Measurements from ENCODE around the gene KPNA3. TPM values are rescaled to one million over a fixed set of nuclear protein-coding genes. Genes with fewer than 3 reads are reported as not detected.
A peak's percentile ranks its signal among the peaks of the same experiment; 100 is the strongest.
"Not testable (repeated sequence)": the region's sequence is repeated elsewhere in the genome, so short reads cannot be mapped to it uniquely, and the experiment has no call there.

The KPNA3 gene
- total RNA-seq, 1 donor from 2014 or later = 28.7 TPM

DNA sequence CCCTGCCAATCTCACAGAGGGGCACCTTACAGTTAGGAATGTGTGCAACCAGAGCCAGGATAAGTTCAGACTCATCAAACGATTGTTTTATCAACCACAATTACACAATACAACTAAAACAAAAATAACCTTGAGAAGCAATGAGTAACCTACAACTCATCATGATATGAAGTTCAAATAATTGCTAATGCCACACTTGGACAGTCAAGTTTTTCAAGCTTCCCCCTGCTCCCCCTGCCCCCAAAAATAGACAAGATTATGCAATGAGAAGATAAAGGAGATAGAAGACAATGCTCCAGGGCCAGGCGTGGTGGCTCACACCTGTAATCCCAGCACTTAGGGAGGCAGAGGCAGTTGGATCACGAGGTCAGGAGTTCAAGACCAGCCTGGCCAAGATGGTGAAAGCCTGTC, 13.6 kb upstream of the KPNA3 start:
- no peak overlapping the region for H3K4me3 Mint-ChIP-seq
- no peak for ATAC-seq (ENCODE audit: low read depth)
- TF ChIP-seq, protein P1, sequence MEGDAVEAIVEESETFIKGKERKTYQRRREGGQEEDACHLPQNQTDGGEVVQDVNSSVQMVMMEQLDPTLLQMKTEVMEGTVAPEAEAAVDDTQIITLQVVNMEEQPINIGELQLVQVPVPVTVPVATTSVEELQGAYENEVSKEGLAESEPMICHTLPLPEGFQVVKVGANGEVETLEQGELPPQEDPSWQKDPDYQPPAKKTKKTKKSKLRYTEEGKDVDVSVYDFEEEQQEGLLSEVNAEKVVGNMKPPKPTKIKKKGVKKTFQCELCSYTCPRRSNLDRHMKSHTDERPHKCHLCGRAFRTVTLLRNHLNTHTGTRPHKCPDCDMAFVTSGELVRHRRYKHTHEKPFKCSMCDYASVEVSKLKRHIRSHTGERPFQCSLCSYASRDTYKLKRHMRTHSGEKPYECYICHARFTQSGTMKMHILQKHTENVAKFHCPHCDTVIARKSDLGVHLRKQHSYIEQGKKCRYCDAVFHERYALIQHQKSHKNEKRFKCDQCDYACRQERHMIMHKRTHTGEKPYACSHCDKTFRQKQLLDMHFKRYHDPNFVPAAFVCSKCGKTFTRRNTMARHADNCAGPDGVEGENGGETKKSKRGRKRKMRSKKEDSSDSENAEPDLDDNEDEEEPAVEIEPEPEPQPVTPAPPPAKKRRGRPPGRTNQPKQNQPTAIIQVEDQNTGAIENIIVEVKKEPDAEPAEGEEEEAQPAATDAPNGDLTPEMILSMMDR (IDR thresholded peaks at IDR 0.05) = no peak
- no peaks in the 10 kb centered on the region for H3K4me1 Mint-ChIP-seq
- no peak overlapping the region for H3K27ac Mint-ChIP-seq
- H3K36me3 Mint-ChIP-seq (ENCODE audit: low read depth) = no peaks in the 10 kb centered on the region
- H3K9me3 Mint-ChIP-seq = no peaks in the 10 kb centered on the region
- ChIA-PET CTCF (no interaction called here), POLR2A (no interaction called here)
- DNase-seq = no peak
- intact Hi-C loops (cut with micrococcal nuclease) = no loop called here
- H3K27me3 Mint-ChIP-seq = peaks cover 19% of the 10 kb centered on the region

DNA sequence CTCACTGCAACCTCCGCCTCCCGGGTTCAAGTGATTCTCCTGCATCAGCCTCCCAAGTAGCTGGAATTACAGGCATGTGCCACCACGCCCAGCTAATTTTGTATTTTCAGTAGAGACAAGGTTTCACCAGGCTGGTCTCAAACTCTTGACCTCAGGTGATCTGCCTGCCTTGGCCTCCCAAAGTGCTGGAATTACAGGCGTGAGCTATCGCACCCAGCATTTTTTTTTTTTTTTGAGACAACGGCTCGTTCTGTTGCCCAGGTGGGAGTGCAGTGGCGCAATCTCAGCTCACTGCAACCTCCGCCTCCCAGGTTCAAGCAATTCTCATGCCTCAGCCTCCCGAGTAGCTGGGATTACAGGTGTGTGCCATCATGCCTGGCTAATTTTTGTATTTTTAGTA, 10.6 kb upstream of the KPNA3 start:
- intact Hi-C loops (cut with micrococcal nuclease); H3K9me3 Mint-ChIP-seq; H3K4me1 Mint-ChIP-seq; ATAC-seq (ENCODE audit: low read depth); POLR2A ChIA-PET; CTCF ChIA-PET; H3K36me3 Mint-ChIP-seq (ENCODE audit: low read depth); H3K4me3 Mint-ChIP-seq; H3K27ac Mint-ChIP-seq; DNase-seq: not testable (repeated sequence)
- peaks cover 15% of the 10 kb centered on the region for H3K27me3 Mint-ChIP-seq

DNA sequence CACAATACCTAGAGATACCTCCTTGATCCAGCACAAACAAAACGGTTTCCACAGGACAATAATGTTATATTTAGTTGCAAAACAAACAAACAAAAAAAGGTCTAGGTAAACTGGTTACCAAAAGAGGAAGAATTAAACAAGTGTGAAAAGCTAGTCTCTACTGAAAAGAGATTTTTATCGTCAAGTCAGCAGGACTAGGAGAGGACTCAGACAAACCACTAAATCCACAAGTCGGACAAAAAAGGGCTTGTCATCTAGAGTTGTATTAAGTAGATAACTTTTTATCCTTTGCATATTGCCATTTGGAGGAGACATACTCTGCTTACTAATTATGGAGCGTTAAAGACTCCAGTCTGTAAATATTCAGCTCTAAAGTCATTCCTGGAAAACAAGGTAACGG, 9.9 kb upstream of the KPNA3 start:
- no peak overlapping the region for H3K27ac Mint-ChIP-seq

DNA sequence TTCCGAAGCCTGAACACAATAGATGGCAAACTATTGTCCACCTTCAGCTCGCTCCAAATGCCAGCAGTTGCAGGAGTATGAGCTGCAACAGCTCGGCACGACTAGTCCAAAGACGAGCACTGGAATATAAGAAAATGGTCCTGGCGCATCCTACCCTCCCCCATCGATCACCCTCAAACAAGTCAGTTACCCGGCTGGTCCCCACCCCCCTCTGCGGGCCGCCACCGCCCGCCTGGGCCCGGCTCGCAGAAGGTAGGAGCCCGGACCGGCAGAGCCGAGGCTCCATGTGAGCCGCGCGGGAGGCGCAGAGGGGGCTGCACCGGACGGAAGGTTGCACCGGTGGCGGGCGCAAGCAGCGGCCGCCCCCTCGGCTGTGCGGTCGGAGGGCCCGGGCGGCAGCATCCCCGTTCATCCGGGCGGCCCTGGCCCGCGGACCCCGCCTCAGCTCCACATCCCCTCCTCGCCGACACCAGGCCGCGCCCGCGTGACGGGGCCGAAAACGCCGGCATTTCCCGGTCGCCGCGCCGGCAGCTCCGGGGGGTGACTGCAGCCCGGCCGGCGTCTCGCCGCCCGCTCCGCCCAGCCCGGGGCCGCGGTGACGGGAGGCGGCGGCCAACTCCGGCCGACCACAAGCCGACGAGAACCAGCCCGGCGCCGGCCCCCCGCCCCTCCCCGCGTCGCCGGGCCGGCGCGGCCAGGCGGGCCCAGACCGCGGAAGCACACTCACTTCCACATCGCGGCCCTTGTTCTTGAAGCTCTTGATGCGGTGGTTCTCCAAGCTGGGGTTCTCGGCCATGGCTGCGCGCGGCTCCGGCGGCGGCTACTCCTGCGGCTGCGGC, 552 bp downstream of the KPNA3 start:
- Mint-ChIP-seq H3K27me3 (no peaks in the 10 kb centered on the region), H3K4me3 (peak overlapping the region; percentile 97), H3K27ac (peak overlapping the region; percentile 91), H3K9me3 (no peaks in the 10 kb centered on the region), H3K4me1 (peaks cover 34% of the 10 kb centered on the region), H3K36me3 (ENCODE audit: low read depth) (peaks cover 6% of the 10 kb centered on the region)
- POLR2A ChIA-PET = interaction anchor here (0.6 to 2.4 kb wide), 21 partner anchors 11 to 1661 kb away, joined by 3 to 23 read pairs (median 5); partner anchors contain the start of genes CAB39L, CDADC1, EBPL and INTS6
- ATAC-seq (ENCODE audit: low read depth) = peak; percentile 1
- TF ChIP-seq, protein P1 (IDR thresholded peaks at IDR 0.05) = no peak
- CTCF ChIA-PET = interaction anchor here (0.7 to 1.6 kb wide), 4 partner anchors 97 to 1120 kb away, joined by 3 read pairs; partner anchors contain the start of genes CAB39L and EBPL
- intact Hi-C loops (cut with micrococcal nuclease) = loop anchor here (2.0 to 5.0 kb wide), 11 partner anchors 165 to 1793 kb away; partner anchors contain the start of genes ARL11, CDADC1, FNDC3A and INTS6
- peak; percentile 63 for DNase-seq

More for the DNA sequence above, 9.9 kb upstream of the KPNA3 start:
- Mint-ChIP-seq H3K27me3 (peaks cover 13% of the 10 kb centered on the region), H3K9me3 (no peaks in the 10 kb centered on the region), H3K4me1 (no peaks in the 10 kb centered on the region), H3K4me3 (no peak overlapping the region), H3K36me3 (ENCODE audit: low read depth) (no peaks in the 10 kb centered on the region)
- POLR2A ChIA-PET = no interaction called here
- intact Hi-C loops (cut with micrococcal nuclease) = no loop called here
- CTCF ChIA-PET = no interaction called here
- TF ChIP-seq, protein P1 (IDR thresholded peaks at IDR 0.05) = no peak
- no peak for ATAC-seq (ENCODE audit: low read depth)
- DNase-seq = no peak

DNA sequence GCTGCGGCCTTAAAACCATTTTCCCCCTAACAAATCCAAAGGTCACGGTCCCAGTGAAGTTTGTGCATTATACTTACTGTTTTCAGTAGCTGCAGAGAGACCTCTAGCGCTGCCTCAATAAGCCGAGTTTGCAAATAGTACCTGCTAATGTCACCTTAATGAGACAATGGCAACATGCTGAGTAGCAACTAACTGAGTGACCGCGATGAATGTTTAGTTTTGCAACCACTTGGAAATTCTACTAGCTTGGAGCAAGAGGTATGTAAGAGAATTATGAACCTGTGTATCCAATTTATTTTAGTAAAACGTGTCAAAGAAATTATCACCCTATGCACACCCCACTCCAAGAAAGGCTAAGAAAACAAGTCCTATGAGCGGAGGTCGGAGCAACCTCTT, 1.2 kb downstream of the KPNA3 start:
- ChIA-PET CTCF (interaction anchor here (0.7 to 1.4 kb wide), 2 partner anchors 96 to 100 kb away, joined by 3 read pairs; partner anchors contain the start of gene EBPL), POLR2A (interaction anchor here (1.0 to 2.4 kb wide), 5 partner anchors 19 to 347 kb away, joined by 3 to 17 read pairs (median 4); partner anchors contain the start of genes CAB39L, PHF11, SETDB2 and SPRYD7)
- Mint-ChIP-seq H3K4me1 (peaks cover 40% of the 10 kb centered on the region), H3K9me3 (no peaks in the 10 kb centered on the region), H3K27me3 (no peaks in the 10 kb centered on the region), H3K36me3 (ENCODE audit: low read depth) (peaks cover 6% of the 10 kb centered on the region), H3K4me3 (peak overlapping the region; percentile 92), H3K27ac (peak overlapping the region; percentile 91)
- ATAC-seq (ENCODE audit: low read depth) (no peak), DNase-seq (no peak)
- intact Hi-C loops (cut with micrococcal nuclease) = loop anchor here (5.0 kb wide), 4 partner anchors 164 to 1489 kb away; partner anchors contain the start of genes ARL11, CDADC1, FNDC3A and RB1
- TF ChIP-seq, protein P1 (IDR thresholded peaks at IDR 0.05) = no peak
